ENCODE data around the gene SCAMP1.

SCAMP1 gene

GRCh38 chr5:78483809-78484521 is 123.5 kb downstream of the SCAMP1 start:
- in situ Hi-C loops (cut with HindIII; ENCODE audit: low sequenced_read_pairs) = no loop called here
- H3K4me3 ChIP-seq (ENCODE audit: low read depth, low read length) = no peak overlapping the region
- DNase-seq (ENCODE audit: low read depth) = no peak
- TF ChIP-seq CTCF (IDR thresholded peaks at IDR 0.05; ENCODE audit: low read depth, low read length, missing control alignments) = no peak

DNA sequence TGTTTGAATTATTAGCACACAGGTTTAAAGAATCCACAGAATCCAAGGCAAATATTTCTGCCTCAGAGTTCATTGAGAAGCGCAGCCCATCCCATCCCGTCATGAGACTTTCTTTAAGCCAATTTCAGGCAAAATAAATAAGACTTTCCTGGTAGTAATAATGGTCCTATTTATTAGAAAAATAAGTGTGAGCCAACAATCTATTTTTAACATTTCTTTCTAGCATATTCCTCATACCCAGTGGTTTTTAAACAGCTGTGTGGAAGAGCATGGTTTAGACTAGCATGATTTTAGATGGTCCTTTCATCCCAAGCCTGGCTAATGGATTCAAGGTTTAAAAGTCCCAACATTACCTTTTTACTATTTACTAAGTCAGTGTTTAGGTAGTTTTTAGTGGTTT is 125.8 kb downstream of the SCAMP1 start:
- no peak overlapping the region for H3K4me3 ChIP-seq (ENCODE audit: low read depth, low read length)
- no peak for DNase-seq (ENCODE audit: low read depth)
- TF ChIP-seq CTCF (IDR thresholded peaks at IDR 0.05; ENCODE audit: low read depth, low read length, missing control alignments) = no peak
- in situ Hi-C loops (cut with HindIII; ENCODE audit: low sequenced_read_pairs) = no loop called here

GRCh38 chr5:78487846-78488245 is 127.4 kb downstream of the SCAMP1 start:
- H3K4me3 ChIP-seq (ENCODE audit: low read depth, low read length) = no peak overlapping the region
- in situ Hi-C loops (cut with HindIII; ENCODE audit: low sequenced_read_pairs) = no loop called here

DNA sequence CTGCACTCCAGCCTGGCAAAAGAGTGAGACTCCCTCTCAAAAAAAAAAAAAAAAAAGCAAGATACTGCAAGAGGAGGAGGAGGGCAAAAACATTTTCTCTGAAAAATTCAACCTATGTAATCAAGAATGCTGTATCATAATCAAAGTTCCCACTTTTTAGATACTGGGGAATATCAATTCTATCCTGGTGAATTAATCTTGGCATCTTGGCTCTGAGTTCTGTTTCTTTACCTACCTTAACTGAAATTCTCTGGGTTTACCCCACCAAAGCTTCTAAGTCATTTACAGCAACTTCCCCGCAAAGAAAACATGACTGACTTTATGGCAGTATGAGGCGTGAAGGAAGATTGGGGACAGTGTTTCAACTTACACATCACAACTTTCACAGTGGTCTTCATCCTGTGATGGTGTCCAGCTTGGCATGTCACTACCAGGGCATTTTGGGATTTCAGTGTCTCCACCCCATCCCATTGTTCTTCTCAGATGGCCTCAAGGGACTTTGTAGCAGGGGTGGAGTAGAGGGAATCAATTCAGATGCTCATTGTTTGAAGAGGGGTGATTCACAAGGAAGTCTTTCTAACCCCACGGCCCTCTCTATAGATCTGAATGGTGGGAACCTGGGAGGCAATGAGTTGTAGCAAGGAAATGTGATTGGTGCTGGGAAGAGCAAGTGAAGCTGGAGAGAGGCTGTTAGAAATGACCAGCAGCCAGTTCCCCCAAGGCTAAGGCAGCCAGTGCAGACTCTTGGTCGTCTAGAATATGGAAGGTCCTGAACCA is 130.5 kb downstream of the SCAMP1 start:
- no peak for TF ChIP-seq CTCF (IDR thresholded peaks at IDR 0.05; ENCODE audit: low read depth, low read length, missing control alignments)
- H3K4me3 ChIP-seq (ENCODE audit: low read depth, low read length) = no peak overlapping the region
- in situ Hi-C loops (cut with HindIII; ENCODE audit: low sequenced_read_pairs) = no loop called here
- no peak for DNase-seq (ENCODE audit: low read depth)

More at GRCh38 chr5:78487846-78488245, 127.4 kb downstream of the SCAMP1 start:
- no peak for DNase-seq (ENCODE audit: low read depth)
- no peak for TF ChIP-seq CTCF (IDR thresholded peaks at IDR 0.05; ENCODE audit: low read depth, low read length, missing control alignments)

DNA sequence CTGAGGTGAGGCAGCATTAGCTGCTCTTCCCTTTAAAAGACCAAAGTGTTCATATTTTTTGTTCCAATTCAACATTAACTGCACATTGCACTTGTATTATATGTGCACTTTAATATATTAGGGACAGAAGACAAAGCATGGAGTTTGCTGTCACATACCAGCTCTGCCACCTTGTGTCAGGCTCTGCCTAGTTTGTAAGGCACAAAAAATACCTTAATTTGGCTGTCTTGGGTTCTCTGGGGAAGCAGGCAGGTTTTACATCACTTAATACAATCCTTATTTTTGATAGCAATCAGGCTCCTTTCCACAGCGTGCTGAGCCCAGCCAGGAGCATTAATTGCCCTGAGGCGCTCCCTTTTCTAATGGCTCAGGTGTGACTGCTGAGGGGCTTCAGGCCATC is 131.8 kb downstream of the SCAMP1 start:
- DNase-seq (ENCODE audit: low read depth) = no peak
- no peak for TF ChIP-seq CTCF (IDR thresholded peaks at IDR 0.05; ENCODE audit: low read depth, low read length, missing control alignments)
- in situ Hi-C loops (cut with HindIII; ENCODE audit: low sequenced_read_pairs) = no loop called here
- no peak overlapping the region for H3K4me3 ChIP-seq (ENCODE audit: low read depth, low read length)

GRCh38 chr5:78492650-78493049 is 132.2 kb downstream of the SCAMP1 start:
- no peak for TF ChIP-seq CTCF (IDR thresholded peaks at IDR 0.05; ENCODE audit: low read depth, low read length, missing control alignments)
- H3K4me3 ChIP-seq (ENCODE audit: low read depth, low read length) = no peak overlapping the region
- in situ Hi-C loops (cut with HindIII; ENCODE audit: low sequenced_read_pairs) = no loop called here
- no peak for DNase-seq (ENCODE audit: low read depth)

Measured in astrocyte of the cerebellum (primary cell).